IPS-NIHi7 (cell line): ENCODE measurements around the gene SPATS2.
"Not testable (repeated sequence)": the region's sequence is repeated elsewhere in the genome, so short reads cannot be mapped to it uniquely, and the experiment has no call there.

ENCODE experiments used
- DNase-seq: peaks from one replicate; pipeline ENCODE4 v3.0.0; 2012; ENCODE audit warnings: mixed read lengths; ENCODE audit errors: extremely low spot score

SPATS2 gene

GRCh38 chr12:49462083-49462744, 95.0 kb downstream of the SPATS2 start:
- DNase-seq = no peak

DNA sequence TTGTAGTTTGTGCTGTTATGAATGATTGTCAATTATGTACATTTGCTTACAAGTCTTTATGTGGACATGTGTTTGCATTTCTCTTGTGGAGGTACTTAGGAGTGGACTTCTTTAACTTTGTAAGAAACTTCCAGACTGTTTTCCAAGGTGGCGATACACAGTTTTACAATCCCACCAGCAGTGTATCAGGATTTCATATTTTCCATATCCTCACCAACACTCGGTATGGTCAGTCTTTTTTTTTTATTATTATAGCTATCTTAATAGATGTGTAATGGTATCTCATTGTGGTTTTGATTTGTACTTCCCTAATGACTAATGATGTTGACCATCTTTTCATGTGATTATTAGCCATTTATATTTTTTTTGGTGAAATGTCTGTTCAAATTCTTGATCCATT, 97.9 kb downstream of the SPATS2 start:
- DNase-seq = no peak

- DNase-seq = no peak
These were observed 103.7 kb downstream of the SPATS2 start for GRCh38 chr12:49470986-49471385.

- DNase-seq = no peak
These were observed 104.3 kb downstream of the SPATS2 start for GRCh38 chr12:49471557-49471956.

DNA sequence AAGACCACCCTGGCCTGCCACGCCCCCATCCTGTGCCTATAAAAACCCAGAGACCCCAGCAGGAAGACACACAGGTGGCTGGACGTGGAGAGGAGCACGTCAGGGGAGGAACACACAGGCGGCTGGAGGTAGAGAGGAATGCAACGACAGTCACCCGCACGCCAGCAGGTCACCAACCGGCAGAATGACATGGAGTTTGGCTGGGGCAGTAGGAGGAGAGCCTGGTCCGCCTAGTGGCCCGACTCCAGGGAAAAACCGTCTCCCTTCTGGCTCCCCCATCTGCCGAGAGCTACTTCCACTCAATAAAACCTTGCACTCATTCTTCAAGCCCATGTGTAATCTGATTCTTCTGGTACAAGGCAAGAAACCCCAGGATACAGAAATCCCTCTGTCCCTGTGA, 108.8 kb downstream of the SPATS2 start:
- DNase-seq = no peak

- peak; percentile 15 for DNase-seq
These were observed 111.8 kb downstream of the SPATS2 start for GRCh38 chr12:49478949-49479664.

- DNase-seq = no peak
These were observed 115.1 kb downstream of the SPATS2 start for GRCh38 chr12:49482095-49483051.

DNA sequence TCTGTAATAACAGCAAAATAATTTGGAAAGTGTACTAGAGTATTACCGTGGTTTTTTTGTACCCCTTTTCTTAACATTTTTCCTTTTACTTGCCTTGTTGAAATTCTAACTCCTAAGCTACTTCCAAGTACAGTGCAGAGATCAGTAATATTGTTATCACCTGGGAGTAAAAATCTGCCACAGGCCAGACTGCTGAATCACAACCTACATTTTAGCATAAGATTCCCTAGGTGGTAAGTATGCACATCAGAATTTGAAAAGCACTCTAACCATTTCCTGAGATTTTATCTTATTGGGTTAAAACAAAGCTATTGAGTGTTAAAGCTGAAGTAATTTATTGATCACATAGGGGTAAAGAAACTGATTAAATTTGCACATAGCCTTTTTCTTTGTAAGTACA, 116.4 kb downstream of the SPATS2 start:
- no peak for DNase-seq

GRCh38 chr12:49487605-49488004, 120.3 kb downstream of the SPATS2 start:
- no peak for DNase-seq

GRCh38 chr12:49489154-49489553, 121.9 kb downstream of the SPATS2 start:
- DNase-seq = no peak

DNA sequence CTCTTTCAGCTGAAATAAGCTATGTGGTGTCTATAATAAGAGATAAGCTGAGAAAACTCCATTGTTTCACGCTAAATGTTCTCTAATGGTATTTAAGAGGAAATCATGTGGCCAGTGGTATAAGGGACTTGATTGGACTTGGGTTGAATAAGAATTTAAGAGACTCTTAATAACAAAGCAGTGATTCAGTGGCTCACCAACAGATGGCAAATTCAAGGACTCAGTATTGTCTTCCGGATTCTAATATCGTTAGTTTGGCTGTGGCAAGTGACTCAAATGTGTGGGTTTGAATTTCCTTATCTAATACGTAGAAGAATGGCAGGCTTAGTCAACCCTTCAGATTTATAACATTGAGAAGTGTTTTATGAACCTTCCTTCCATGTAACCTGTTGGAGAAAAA, 122.5 kb downstream of the SPATS2 start:
- DNase-seq = peak; percentile 13

DNA sequence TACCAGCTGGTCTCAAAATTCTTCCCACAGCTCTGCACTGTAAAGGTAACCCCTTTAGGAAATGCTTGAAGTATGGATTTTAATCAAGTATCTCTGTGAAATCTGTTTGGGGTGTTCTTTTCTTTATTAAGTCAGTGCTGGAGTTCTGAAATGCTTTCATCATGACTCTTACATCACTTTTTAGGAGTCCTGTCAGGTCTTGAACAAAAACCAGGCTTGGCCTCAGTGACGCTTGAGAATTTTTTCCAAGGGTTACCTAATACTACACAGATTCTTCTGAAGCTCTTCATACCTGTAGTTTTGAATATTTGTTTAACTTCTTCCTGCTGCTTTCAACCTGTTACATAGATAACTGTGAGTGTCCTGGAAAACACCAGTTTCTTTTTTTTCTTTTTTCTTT, 124.6 kb downstream of the SPATS2 start:
- DNase-seq = no peak

- no peak for DNase-seq
These were observed 126.6 kb downstream of the SPATS2 start for GRCh38 chr12:49493900-49494299.

DNA sequence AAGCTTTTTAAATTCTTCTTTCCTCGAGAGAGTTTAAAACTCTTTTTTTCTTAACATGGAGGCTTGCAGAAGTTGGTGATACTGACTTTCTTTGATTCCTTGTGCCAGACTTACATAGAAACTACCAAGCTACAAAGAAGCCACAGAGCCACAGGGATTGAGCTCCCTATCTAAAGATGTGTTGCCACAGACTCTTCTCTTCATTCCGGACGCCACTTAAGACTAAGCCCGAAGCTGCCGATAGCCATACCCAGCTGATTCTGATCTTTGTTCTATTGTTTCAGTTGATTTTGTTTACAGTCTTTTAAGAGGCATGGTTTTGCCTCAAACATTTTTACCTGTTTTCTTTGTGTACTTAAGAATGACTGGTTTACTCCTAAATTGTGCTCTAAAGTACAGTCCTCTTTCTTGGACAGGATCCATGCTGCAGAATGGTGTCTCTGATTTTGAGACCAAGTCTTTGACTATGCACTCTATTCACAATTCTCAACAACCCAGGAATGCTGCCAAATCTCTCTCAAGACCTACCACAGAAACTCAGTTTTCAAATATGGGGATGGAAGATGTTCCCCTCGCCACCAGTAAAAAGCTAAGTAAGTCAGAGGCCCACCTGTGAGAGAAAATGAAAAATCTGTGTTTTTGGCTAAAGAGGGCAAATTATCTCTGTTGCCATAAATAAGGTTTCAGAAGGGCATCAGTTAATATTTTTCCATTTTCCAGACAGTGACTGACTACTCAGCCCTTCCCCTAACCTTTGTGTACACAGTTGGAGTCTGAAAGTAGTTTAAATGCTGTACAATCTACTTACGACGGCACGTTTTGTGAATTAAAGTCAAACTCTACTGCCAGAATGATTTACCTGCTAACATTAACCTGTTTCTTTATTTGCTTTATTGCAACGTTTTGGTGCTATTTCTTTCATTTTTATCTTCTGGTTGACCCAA, 129.4 kb downstream of the SPATS2 start:
- no peak for DNase-seq

- DNase-seq = no peak
These were observed 134.6 kb downstream of the SPATS2 start for GRCh38 chr12:49501895-49502294.

GRCh38 chr12:49502590-49502989, 135.3 kb downstream of the SPATS2 start:
- DNase-seq = no peak

DNA sequence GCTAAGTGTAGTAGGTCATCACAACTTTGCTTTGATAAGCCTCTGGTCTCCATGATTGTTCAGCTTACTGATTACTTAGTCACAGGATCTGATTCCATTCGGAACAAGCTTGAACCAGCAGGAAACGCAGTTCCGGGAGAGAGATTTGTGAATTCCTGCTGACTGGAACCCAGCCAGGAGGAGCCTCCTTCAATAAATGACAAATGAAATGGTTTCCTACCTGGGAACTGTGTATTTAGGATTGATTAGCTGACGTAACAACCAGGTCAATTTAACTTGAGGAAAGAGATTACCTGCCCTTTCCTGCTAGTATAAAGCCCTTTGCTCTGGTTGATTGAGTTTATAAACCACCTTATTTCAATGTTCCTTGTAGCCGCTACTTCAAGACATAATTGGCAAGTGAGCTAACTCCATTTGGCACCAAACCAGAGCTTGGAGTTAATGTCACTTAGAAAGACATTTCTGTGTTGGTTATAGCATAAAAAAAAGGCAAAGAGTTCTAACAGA, 136.5 kb downstream of the SPATS2 start:
- DNase-seq = no peak

- no peak for DNase-seq
These were observed 138.4 kb downstream of the SPATS2 start for GRCh38 chr12:49505672-49506071.

DNA sequence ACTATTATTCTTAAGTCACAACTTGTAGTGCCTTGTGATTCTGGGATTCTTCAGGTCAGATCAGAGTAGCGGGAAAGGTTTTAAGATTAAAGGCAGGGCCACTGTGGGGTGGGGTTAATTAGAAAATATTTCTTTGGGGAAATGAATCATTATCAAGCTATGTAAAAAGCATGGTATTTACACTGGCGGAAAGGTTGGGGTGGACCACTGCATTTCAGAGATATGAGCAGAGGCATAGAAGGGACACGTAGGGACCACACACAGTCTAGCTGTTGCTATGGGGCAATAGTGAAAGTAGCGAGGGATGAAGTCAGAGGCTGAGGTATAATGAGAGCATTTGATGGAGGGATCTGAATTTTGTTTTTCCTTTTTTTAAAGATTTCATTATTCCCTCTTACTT, 139.9 kb downstream of the SPATS2 start:
- DNase-seq = no peak

GRCh38 chr12:49509681-49510080, 142.4 kb downstream of the SPATS2 start:
- not testable (repeated sequence) for DNase-seq

DNA sequence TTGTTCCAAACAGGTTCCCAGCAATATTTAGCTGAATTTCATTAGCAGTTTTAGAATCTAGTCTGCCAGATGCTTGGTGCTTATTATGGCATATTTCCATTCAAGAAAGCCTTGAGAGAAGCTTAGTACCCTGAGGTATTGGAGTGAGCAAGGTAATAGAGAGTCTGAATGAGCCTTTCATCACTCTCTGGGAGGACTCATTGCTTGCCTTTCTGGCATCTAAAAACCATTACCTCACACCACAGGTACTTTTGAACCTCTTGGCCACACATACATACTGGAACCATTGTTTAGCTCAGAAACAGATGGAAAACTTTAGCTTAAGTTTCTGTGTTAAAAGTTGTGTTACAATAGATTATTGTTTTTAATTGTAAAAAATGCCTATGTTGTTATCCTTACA, 144.1 kb downstream of the SPATS2 start:
- no peak for DNase-seq
